Neural progenitor cell (in vitro differentiated cells): ENCODE results near the gene BCL2A1. TPM values are rescaled to one million over a fixed set of nuclear protein-coding genes. Genes with fewer than 3 reads are reported as not detected.
A peak's percentile ranks its signal among the peaks of the same experiment; 100 is the strongest.

Experiments
- DNase-seq: peaks from one replicate; pipeline ENCODE4 v3.0.0-alpha.2; 2016; ENCODE audit warnings: low spot score
- H2AFZ ChIP-seq: fragments of 200-600 bp; sonication (generic); replicated peaks from 2 replicates; pipeline ENCODE4 v1.6.1; 2016; ENCODE audit warnings: antibody characterized with exemption
- H3F3A ChIP-seq: fragments of 200-600 bp; sonication (generic); 2 replicates; pipeline ENCODE4 v1.6.1; 2016; ENCODE audit warnings: antibody characterized with exemption, low read depth
- H3K27ac ChIP-seq: fragments of 200-600 bp; sonication (generic); 2 replicates; pipeline ENCODE4 v1.5.1; 2016; ENCODE audit warnings: mild to moderate bottlenecking
- H3K27me3 ChIP-seq: fragments of 200-600 bp; sonication (generic); 2 replicates; pipeline ENCODE4 v1.6.1; 2016; ENCODE audit warnings: mild to moderate bottlenecking, moderate library complexity
- H3K36me3 ChIP-seq: fragments of 200-600 bp; sonication (generic); 2 replicates; pipeline ENCODE4 v1.5.1; 2016
- H3K4me1 ChIP-seq: fragments of 200-600 bp; sonication (generic); 2 replicates; pipeline ENCODE4 v1.6.1; 2016; ENCODE audit warnings: mixed run types
- H3K4me2 ChIP-seq: fragments of 200-600 bp; sonication (generic); 2 replicates; pipeline ENCODE4 v1.6.1; 2016
- H3K4me3 ChIP-seq: fragments of 200-600 bp; sonication (generic); 2 replicates; pipeline ENCODE4 v1.5.1; 2016
- H3K79me2 ChIP-seq: fragments of 200-600 bp; sonication (generic); 2 replicates; pipeline ENCODE4 v1.6.1; 2016; ENCODE audit warnings: low read depth
- H3K9ac ChIP-seq: fragments of 200-600 bp; sonication (generic); 2 replicates; pipeline ENCODE4 v1.6.1; 2016
- H3K9me3 ChIP-seq: fragments of 200-600 bp; sonication (generic); 2 replicates; pipeline ENCODE4 v1.5.1; 2016; ENCODE audit warnings: low read depth
- H4K20me1 ChIP-seq: fragments of 200-600 bp; sonication (generic); 2 replicates; pipeline ENCODE4 v1.6.1; 2016; ENCODE audit warnings: low read depth
- H3K27ac Mint-ChIP-seq: 3 replicates; pipeline ENCODE4 v1.8.0; 2021; ENCODE audit warnings: mixed read lengths
- H3K27me3 Mint-ChIP-seq: 2 replicates; pipeline ENCODE4 v1.8.0; 2022; ENCODE audit warnings: low read depth, mild to moderate bottlenecking, inconsistent platforms, moderate library complexity, mixed read lengths; ENCODE audit not compliant: insufficient read depth
- H3K36me3 Mint-ChIP-seq: 3 replicates; pipeline ENCODE4 v1.8.0; 2021; ENCODE audit warnings: mixed read lengths
- H3K4me1 Mint-ChIP-seq: 3 replicates; pipeline ENCODE4 v1.8.0; 2021; ENCODE audit warnings: mixed read lengths
- H3K4me3 Mint-ChIP-seq: 3 replicates; pipeline ENCODE4 v1.8.0; 2021; ENCODE audit warnings: mild to moderate bottlenecking, moderate library complexity, mixed read lengths
- H3K9me3 Mint-ChIP-seq: 3 replicates; pipeline ENCODE4 v1.8.0; 2020; ENCODE audit warnings: mixed read lengths
- CTCF ChIP-seq: fragments of 200-600 bp; sonication (generic); IDR thresholded peaks from 2 replicates; pipeline ENCODE4 v1.5.1; 2017; ENCODE audit warnings: antibody characterized with exemption, mild to moderate bottlenecking
- EZH2 ChIP-seq: fragments of 200-600 bp; sonication (generic); IDR thresholded peaks from 2 replicates; pipeline ENCODE4 v1.6.1; 2017; ENCODE audit warnings: antibody characterized with exemption, mild to moderate bottlenecking, moderate library complexity
- EZH2phosphoT487 ChIP-seq: fragments of 200-600 bp; sonication (generic); IDR thresholded peaks from 2 replicates; pipeline ENCODE4 v1.6.1; 2017; ENCODE audit warnings: antibody characterized with exemption
- total RNA-seq: library from RNA; depleted of rRNA; stranded (reverse); fragments of >200 nt; gene quantifications from 2 replicates; pipeline ENCODE4 v1.2.3, GENCODE V29; 2015; ENCODE audit warnings: low replicate concordance

BCL2A1 gene
- total RNA-seq, 1 donor from 2014 or later: not detected

GRCh38 chr15:80010131-80010673, 39.2 kb upstream of the BCL2A1 start:
- H3K4me3 Mint-ChIP-seq: no peak overlapping the region
- H3K27ac Mint-ChIP-seq: no peak overlapping the region
- no peaks in the 10 kb centered on the region for H3K36me3 Mint-ChIP-seq
- H3K27me3 ChIP-seq: no peaks in the 10 kb centered on the region
- H3K36me3 ChIP-seq: no peaks in the 10 kb centered on the region
- TF ChIP-seq CTCF (no peak), EZH2phosphoT487 (no peak), EZH2 (no peak)
- no peak for DNase-seq
- H3K4me1 ChIP-seq: no peaks in the 10 kb centered on the region
- H3K4me1 Mint-ChIP-seq: no peaks in the 10 kb centered on the region
- H3K79me2 ChIP-seq: no peaks in the 10 kb centered on the region
- H4K20me1 ChIP-seq: no peaks in the 10 kb centered on the region
- peaks cover 9% of the 10 kb centered on the region for H3F3A ChIP-seq
- H3K27me3 Mint-ChIP-seq: peaks cover 4% of the 10 kb centered on the region
- no peaks in the 10 kb centered on the region for H3K9me3 ChIP-seq
- no peak overlapping the region for H3K9ac ChIP-seq
- no peak overlapping the region for H3K4me3 ChIP-seq
- H2AFZ ChIP-seq: no peak overlapping the region
- H3K4me2 ChIP-seq: no peak overlapping the region
- no peak overlapping the region for H3K27ac ChIP-seq
- peaks cover 5% of the 10 kb centered on the region for H3K9me3 Mint-ChIP-seq

- no peak overlapping the region for H3K4me2 ChIP-seq
- Mint-ChIP-seq H3K4me1 (no peaks in the 10 kb centered on the region), H3K27ac (no peak overlapping the region), H3K36me3 (no peaks in the 10 kb centered on the region), H3K4me3 (no peak overlapping the region), H3K9me3 (peaks cover 3% of the 10 kb centered on the region), H3K27me3 (peaks cover 4% of the 10 kb centered on the region)
- no peaks in the 10 kb centered on the region for H3K9me3 ChIP-seq
- H2AFZ ChIP-seq: no peak overlapping the region
- no peaks in the 10 kb centered on the region for H3K36me3 ChIP-seq
- no peak overlapping the region for H3K9ac ChIP-seq
- H3F3A ChIP-seq: peaks cover 18% of the 10 kb centered on the region
- TF ChIP-seq EZH2 (no peak), CTCF (no peak), EZH2phosphoT487 (no peak)
- H3K79me2 ChIP-seq: no peaks in the 10 kb centered on the region
- H3K27ac ChIP-seq: no peak overlapping the region
- DNase-seq: no peak
- H3K4me3 ChIP-seq: no peak overlapping the region
- no peaks in the 10 kb centered on the region for H3K4me1 ChIP-seq
- H4K20me1 ChIP-seq: no peaks in the 10 kb centered on the region
- no peaks in the 10 kb centered on the region for H3K27me3 ChIP-seq
These were observed 36.5 kb upstream of the BCL2A1 start for GRCh38 chr15:80007532-80007931.

GRCh38 chr15:80006946-80007345, 36.0 kb upstream of the BCL2A1 start:
- H3K36me3 ChIP-seq: no peaks in the 10 kb centered on the region
- no peak for DNase-seq
- no peak overlapping the region for H3K9ac ChIP-seq
- Mint-ChIP-seq H3K4me3 (no peak overlapping the region), H3K27ac (no peak overlapping the region), H3K9me3 (peaks cover 3% of the 10 kb centered on the region), H3K27me3 (peaks cover 4% of the 10 kb centered on the region), H3K4me1 (no peaks in the 10 kb centered on the region), H3K36me3 (no peaks in the 10 kb centered on the region)
- no peaks in the 10 kb centered on the region for H3K4me1 ChIP-seq
- H3K9me3 ChIP-seq: no peaks in the 10 kb centered on the region
- no peaks in the 10 kb centered on the region for H3K79me2 ChIP-seq
- peak overlapping the region; percentile 47 for H2AFZ ChIP-seq
- no peak overlapping the region for H3K27ac ChIP-seq
- H3K27me3 ChIP-seq: no peaks in the 10 kb centered on the region
- TF ChIP-seq EZH2phosphoT487 (no peak), CTCF (no peak), EZH2 (no peak)
- no peak overlapping the region for H3K4me2 ChIP-seq
- H3K4me3 ChIP-seq: no peak overlapping the region
- H3F3A ChIP-seq: peaks cover 18% of the 10 kb centered on the region
- no peaks in the 10 kb centered on the region for H4K20me1 ChIP-seq
